GM23338 (cell line): ENCODE results near the gene NXN.

Source experiments
- CREB1 ChIP-seq: fragments of 250-450 bp; sonication (Bioruptor Pico); IDR thresholded peaks from 2 replicates; pipeline ENCODE4 v1.5.0; 2020; ENCODE audit warnings: low read depth, mild to moderate bottlenecking, moderate library complexity
- CTCF ChIP-seq, 2 experiments: fragments of 200-600 bp in 1 of 2; sonication (generic) in 1 of 2; conservative IDR thresholded peaks; 2 replicates each; pipeline versions ENCODE4 v1.5.1 to v1.6.1; 2016 to 2017; ENCODE audit warnings: antibody characterized with exemption in 2 of 2, low read depth in 2 of 2, mild to moderate bottlenecking in 2 of 2, moderate library complexity in 1 of 2
- EZH2 ChIP-seq: fragments of 200-600 bp; sonication (generic); IDR thresholded peaks from one replicate; pipeline ENCODE4 v1.8.0; 2017; ENCODE audit warnings: antibody characterized with exemption, mild to moderate bottlenecking, low read depth; ENCODE audit not compliant: unreplicated experiment
- EZH2phosphoT487 ChIP-seq: fragments of 200-600 bp; sonication (generic); IDR thresholded peaks from one replicate; pipeline ENCODE4 v1.8.1; 2018; ENCODE audit warnings: antibody characterized with exemption; ENCODE audit not compliant: unreplicated experiment
- JUNB ChIP-seq: IDR thresholded peaks from one replicate; pipeline ENCODE4 v1.6.1; 2016; ENCODE audit warnings: antibody characterized with exemption; ENCODE audit not compliant: unreplicated experiment
- NANOG ChIP-seq: IDR thresholded peaks from 2 replicates; pipeline ENCODE4 v1.6.1; 2016; ENCODE audit warnings: antibody characterized with exemption, borderline replicate concordance
- POLR2AphosphoS5 ChIP-seq: IDR thresholded peaks from 2 replicates; pipeline ENCODE4 v1.6.1; 2016; ENCODE audit warnings: antibody characterized with exemption, low read depth
- REST ChIP-seq: IDR thresholded peaks from one replicate; pipeline ENCODE4 v1.6.1; 2018; ENCODE audit warnings: antibody characterized with exemption; ENCODE audit not compliant: unreplicated experiment
- TF ChIP-seq, protein P1 (sequence below): IDR thresholded peaks from 2 replicates; pipeline ENCODE4 v1.6.1; 2016; ENCODE audit warnings: antibody characterized with exemption

DNA sequence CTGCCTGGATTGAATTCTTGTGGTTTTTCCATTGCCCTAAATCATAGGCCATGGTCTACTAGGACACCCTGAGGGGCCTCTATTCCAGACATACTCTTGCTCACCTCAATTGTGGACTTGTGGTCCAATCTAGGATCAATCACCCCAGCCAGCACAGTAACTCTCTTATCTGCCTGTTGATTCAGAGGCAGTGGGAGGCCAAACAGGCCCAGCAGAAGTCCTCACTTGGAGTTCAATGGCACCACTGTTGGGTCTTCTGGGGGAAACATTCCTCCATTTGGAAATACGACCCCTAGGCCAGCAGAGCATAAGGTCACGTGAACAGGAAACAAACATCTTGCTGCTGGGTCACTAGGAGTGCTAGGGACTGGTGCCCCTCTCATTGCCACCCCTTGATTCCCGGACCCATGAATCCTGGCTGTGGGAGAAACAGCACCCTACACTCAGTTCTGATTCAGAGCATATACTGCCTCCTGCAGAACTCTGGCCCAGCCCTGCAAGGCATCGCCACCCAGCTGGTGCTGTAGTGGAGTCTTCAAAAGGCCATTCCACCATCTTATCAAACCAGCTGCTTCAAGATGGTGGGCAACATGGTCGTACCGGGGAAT is 6.8 kb upstream of the NXN start:
- TF ChIP-seq EZH2 = no peak
- TF ChIP-seq POLR2AphosphoS5 = no peak
- TF ChIP-seq CTCF (conservative IDR thresholded peaks at IDR 0.05; ENCODE audit: low read depth in 2 of 2) = no peak
- TF ChIP-seq REST = no peak
- TF ChIP-seq EZH2phosphoT487 = no peak
- no peak for TF ChIP-seq CREB1
- no peak for TF ChIP-seq JUNB
- no peak for TF ChIP-seq NANOG
- TF ChIP-seq, protein P1, sequence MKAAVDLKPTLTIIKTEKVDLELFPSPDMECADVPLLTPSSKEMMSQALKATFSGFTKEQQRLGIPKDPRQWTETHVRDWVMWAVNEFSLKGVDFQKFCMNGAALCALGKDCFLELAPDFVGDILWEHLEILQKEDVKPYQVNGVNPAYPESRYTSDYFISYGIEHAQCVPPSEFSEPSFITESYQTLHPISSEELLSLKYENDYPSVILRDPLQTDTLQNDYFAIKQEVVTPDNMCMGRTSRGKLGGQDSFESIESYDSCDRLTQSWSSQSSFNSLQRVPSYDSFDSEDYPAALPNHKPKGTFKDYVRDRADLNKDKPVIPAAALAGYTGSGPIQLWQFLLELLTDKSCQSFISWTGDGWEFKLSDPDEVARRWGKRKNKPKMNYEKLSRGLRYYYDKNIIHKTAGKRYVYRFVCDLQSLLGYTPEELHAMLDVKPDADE = no peak
